22Rv1 (cell line): ENCODE data around the gene NEAT1.

Experiments
- H3K27ac ChIP-seq: fragments of 450-650 bp; 2 replicates; pipeline ENCODE4 v1.5.1; 2017
- CTCF ChIP-seq: fragments of 450-650 bp; IDR thresholded peaks from 2 replicates; pipeline ENCODE4 v1.5.1; 2017; ENCODE audit warnings: mild to moderate bottlenecking
- ZFX ChIP-seq: fragments of 450-650 bp; IDR thresholded peaks from 2 replicates; pipeline ENCODE4 v1.6.1; 2017; ENCODE audit warnings: antibody characterized with exemption, borderline replicate concordance

The NEAT1 gene

GRCh38 chr11:65419772-65420481, 2.7 kb upstream of the NEAT1 start:
- peak overlapping the region; percentile 100 for H3K27ac ChIP-seq

GRCh38 chr11:65420506-65420905, 2.1 kb upstream of the NEAT1 start:
- TF ChIP-seq CTCF (no peak), ZFX (no peak)
- H3K27ac ChIP-seq, result peak overlapping the region; percentile 100

More at GRCh38 chr11:65419772-65420481, 2.7 kb upstream of the NEAT1 start:
- TF ChIP-seq CTCF, result no peak
- TF ChIP-seq ZFX, result no peak

- peak overlapping the region; percentile 100 for H3K27ac ChIP-seq
- TF ChIP-seq CTCF (no peak), ZFX (no peak)
Observed at GRCh38 chr11:65420979-65421793, 1.4 kb upstream of the NEAT1 start.

- H3K27ac ChIP-seq, result peak overlapping the region; percentile 100
Observed at GRCh38 chr11:65421794-65422632, 585 bp upstream of the NEAT1 start.

GRCh38 chr11:65423516-65424204, 1.1 kb downstream of the NEAT1 start:
- H3K27ac ChIP-seq, result peak overlapping the region; percentile 100
- TF ChIP-seq CTCF (no peak), ZFX (no peak)

More at GRCh38 chr11:65421794-65422632, 585 bp upstream of the NEAT1 start:
- no peak for TF ChIP-seq ZFX
- 0 out of 2 replicates have a peak, but pooled peaks have one; percentile 6 for TF ChIP-seq CTCF

- no peak for TF ChIP-seq CTCF
- TF ChIP-seq ZFX, result no peak
- H3K27ac ChIP-seq, result peak overlapping the region; percentile 100
Observed at GRCh38 chr11:65424205-65425104, 1.9 kb downstream of the NEAT1 start.
